Measurements from ENCODE around the gene GASK1A.

Gene GASK1A

GRCh38 chr3:43010638-43011037, 31.5 kb downstream of the GASK1A start:
- no peak for DNase-seq
- Mint-ChIP-seq H3K4me3 (no peak overlapping the region), H3K27me3 (ENCODE audit: low read depth, poor library complexity) (peaks cover 6% of the 10 kb centered on the region), H3K9me3 (no peaks in the 10 kb centered on the region), H3K4me1 (no peaks in the 10 kb centered on the region), H3K36me3 (ENCODE audit: low read depth) (no peaks in the 10 kb centered on the region), H3K27ac (no peak overlapping the region)
- no peak for TF ChIP-seq CTCF (IDR thresholded peaks at IDR 0.05)

DNA sequence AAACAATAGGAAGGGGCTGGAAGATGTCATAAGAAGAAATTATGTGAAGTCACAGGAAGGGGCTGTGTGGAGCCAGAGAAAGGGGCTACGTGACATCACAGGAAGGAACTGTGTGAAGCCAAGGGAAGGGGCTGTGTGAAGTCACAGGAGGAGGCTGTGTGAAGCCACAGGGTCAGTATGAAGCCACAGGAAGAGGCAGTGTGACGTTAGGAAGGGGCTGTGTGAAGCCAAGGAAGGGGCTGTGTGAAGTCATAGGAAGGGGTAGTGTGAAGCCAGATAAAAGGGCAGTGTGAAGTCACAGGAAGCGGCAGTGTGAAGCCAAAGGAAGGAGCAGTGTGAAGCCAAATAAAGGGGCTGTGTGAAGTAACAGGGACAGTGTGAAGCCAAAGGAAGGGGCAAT, 32.5 kb downstream of the GASK1A start:
- peaks cover 6% of the 10 kb centered on the region for H3K27me3 Mint-ChIP-seq (ENCODE audit: low read depth, poor library complexity)
- no peak for DNase-seq
- no peaks in the 10 kb centered on the region for H3K36me3 Mint-ChIP-seq (ENCODE audit: low read depth)
- H3K27ac Mint-ChIP-seq = no peak overlapping the region
- H3K9me3 Mint-ChIP-seq = no peaks in the 10 kb centered on the region
- no peak overlapping the region for H3K4me3 Mint-ChIP-seq
- H3K4me1 Mint-ChIP-seq = no peaks in the 10 kb centered on the region
- no peak for TF ChIP-seq CTCF (IDR thresholded peaks at IDR 0.05)

DNA sequence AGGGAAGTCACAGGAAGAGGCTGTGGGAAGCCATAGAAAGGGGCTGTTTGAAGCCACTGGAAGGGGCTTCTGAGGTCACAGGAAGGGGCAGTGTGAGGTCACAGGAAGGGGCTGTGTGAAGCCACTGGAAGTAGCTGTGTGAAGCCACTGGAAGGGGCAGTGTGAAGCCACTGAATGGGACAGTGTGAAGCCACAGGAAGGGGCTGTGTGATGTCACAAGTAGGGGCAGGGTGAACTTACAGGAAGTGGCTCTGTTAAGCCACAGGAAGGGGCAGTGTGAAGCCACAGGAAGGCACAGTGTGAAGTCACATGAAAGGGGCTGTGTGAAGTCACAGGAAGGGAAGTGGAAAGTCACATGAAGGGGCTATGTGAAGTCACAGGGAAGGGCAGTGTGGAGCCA, 33.1 kb downstream of the GASK1A start:
- Mint-ChIP-seq H3K4me3 (no peak overlapping the region), H3K27me3 (ENCODE audit: low read depth, poor library complexity) (peaks cover 4% of the 10 kb centered on the region), H3K36me3 (ENCODE audit: low read depth) (no peaks in the 10 kb centered on the region), H3K9me3 (no peaks in the 10 kb centered on the region), H3K27ac (no peak overlapping the region), H3K4me1 (no peaks in the 10 kb centered on the region)
- TF ChIP-seq CTCF (IDR thresholded peaks at IDR 0.05) = no peak
- DNase-seq = no peak

DNA sequence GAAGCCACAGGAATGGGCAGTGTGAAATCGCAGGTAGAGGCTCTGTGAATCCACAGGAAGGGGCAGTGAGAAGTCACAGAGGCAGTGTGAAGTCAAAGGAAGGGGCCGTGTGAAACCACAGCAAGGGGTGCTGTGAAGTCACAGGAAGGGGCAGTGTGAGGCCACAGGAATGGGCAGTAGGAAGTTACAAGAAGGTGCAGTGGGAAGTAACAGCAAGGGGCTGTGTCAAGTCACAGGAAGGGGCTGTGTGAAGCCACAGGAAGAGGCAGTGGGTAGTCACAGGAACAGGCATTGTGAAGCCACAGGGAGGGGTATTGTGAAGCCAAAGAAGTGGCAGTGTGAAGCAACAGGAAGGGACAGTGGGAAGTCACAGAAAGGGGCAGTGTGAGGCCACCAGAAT, 34.1 kb downstream of the GASK1A start:
- H3K9me3 Mint-ChIP-seq = no peaks in the 10 kb centered on the region

GRCh38 chr3:43013743-43014155, 34.6 kb downstream of the GASK1A start:
- H3K27ac Mint-ChIP-seq = no peak overlapping the region

More for the DNA sequence above, 34.1 kb downstream of the GASK1A start:
- Mint-ChIP-seq H3K4me3 (no peak overlapping the region), H3K36me3 (ENCODE audit: low read depth) (no peaks in the 10 kb centered on the region), H3K27ac (no peak overlapping the region), H3K4me1 (no peaks in the 10 kb centered on the region), H3K27me3 (ENCODE audit: low read depth, poor library complexity) (peaks cover under 1% of the 10 kb centered on the region)
- DNase-seq = no peak
- TF ChIP-seq CTCF (IDR thresholded peaks at IDR 0.05) = no peak

More at GRCh38 chr3:43013743-43014155, 34.6 kb downstream of the GASK1A start:
- Mint-ChIP-seq H3K9me3 (no peaks in the 10 kb centered on the region), H3K4me1 (no peaks in the 10 kb centered on the region), H3K36me3 (ENCODE audit: low read depth) (no peaks in the 10 kb centered on the region), H3K4me3 (no peak overlapping the region), H3K27me3 (ENCODE audit: low read depth, poor library complexity) (no peaks in the 10 kb centered on the region)
- no peak for TF ChIP-seq CTCF (IDR thresholded peaks at IDR 0.05)
- no peak for DNase-seq

Measured in nephron progenitor cell (in vitro differentiated cells).